ENCODE data around the gene SERP1. TPM values are rescaled to one million over a fixed set of nuclear protein-coding genes. Genes with fewer than 3 reads are reported as not detected.

SERP1 gene
- total RNA-seq, 2 donors from 2014 or later = 212 to 239 TPM

- DNase-seq (ENCODE audit: low spot score) (no peak), ATAC-seq (ENCODE audit: insufficient number of reproducible peaks, low FRiP score, low read depth) (no peak)
- Histone ChIP-seq H3K4me3 (peak overlapping the region; percentile 98), H3K27me3 (replicated peaks; ENCODE audit: insufficient read depth) (no peaks in the 10 kb centered on the region), H3K27ac (peak overlapping the region in 1 of 2 donors; percentile 100), H3K4me1 (ENCODE audit: control insufficient read depth in 1 of 2, low read depth in 2 of 2) (peaks cover 37 to 46% of the 10 kb centered on the region in 2 donors), H3K36me3 (peaks cover 8% of the 10 kb centered on the region), H3K9me3 (no peaks in the 10 kb centered on the region)
- TF ChIP-seq CTCF (IDR thresholded peaks at IDR 0.05) = no peak
Observed at GRCh38 chr3:150544726-150545125, 1.6 kb downstream of the SERP1 start.

GRCh38 chr3:150544041-150544440 is 2.3 kb downstream of the SERP1 start:
- H3K36me3 ChIP-seq = peaks cover 8% of the 10 kb centered on the region
- no peak for TF ChIP-seq CTCF (IDR thresholded peaks at IDR 0.05)
- H3K27me3 ChIP-seq (replicated peaks; ENCODE audit: insufficient read depth) = no peaks in the 10 kb centered on the region
- H3K4me3 ChIP-seq = peak overlapping the region; percentile 98
- H3K9me3 ChIP-seq = no peaks in the 10 kb centered on the region
- no peak for DNase-seq (ENCODE audit: low spot score)
- H3K27ac ChIP-seq = peak overlapping the region in 1 of 2 donors; percentile 100
- H3K4me1 ChIP-seq (ENCODE audit: control insufficient read depth in 1 of 2, low read depth in 2 of 2) = peaks cover 37 to 46% of the 10 kb centered on the region in 2 donors
- no peak for ATAC-seq (ENCODE audit: insufficient number of reproducible peaks, low FRiP score, low read depth)

GRCh38 chr3:150543531-150543930 is 2.8 kb downstream of the SERP1 start:
- DNase-seq (ENCODE audit: low spot score) = no peak
- Histone ChIP-seq H3K9me3 (no peaks in the 10 kb centered on the region), H3K27ac (peak overlapping the region in 1 of 2 donors; percentile 100), H3K4me1 (ENCODE audit: control insufficient read depth in 1 of 2, low read depth in 2 of 2) (peaks cover 37 to 46% of the 10 kb centered on the region in 2 donors), H3K27me3 (replicated peaks; ENCODE audit: insufficient read depth) (no peaks in the 10 kb centered on the region), H3K4me3 (no peak overlapping the region), H3K36me3 (peaks cover 8% of the 10 kb centered on the region)
- no peak for TF ChIP-seq CTCF (IDR thresholded peaks at IDR 0.05)
- ATAC-seq (ENCODE audit: insufficient number of reproducible peaks, low FRiP score, low read depth) = no peak

- Histone ChIP-seq H3K36me3 (peaks cover 8% of the 10 kb centered on the region), H3K4me3 (no peak overlapping the region), H3K27ac (no peak overlapping the region), H3K9me3 (no peaks in the 10 kb centered on the region), H3K27me3 (replicated peaks; ENCODE audit: insufficient read depth) (no peaks in the 10 kb centered on the region), H3K4me1 (ENCODE audit: control insufficient read depth in 1 of 2, low read depth in 2 of 2) (peaks cover 34 to 43% of the 10 kb centered on the region in 2 donors)
- ATAC-seq (ENCODE audit: insufficient number of reproducible peaks, low FRiP score, low read depth) (no peak), DNase-seq (ENCODE audit: low spot score) (no peak)
- no peak for TF ChIP-seq CTCF (IDR thresholded peaks at IDR 0.05)
Observed at GRCh38 chr3:150543128-150543527, 3.2 kb downstream of the SERP1 start.

- peaks cover 25 to 32% of the 10 kb centered on the region in 2 donors for H3K4me1 ChIP-seq (ENCODE audit: control insufficient read depth in 1 of 2, low read depth in 2 of 2)
- no peak for TF ChIP-seq CTCF (IDR thresholded peaks at IDR 0.05)
- ATAC-seq (ENCODE audit: insufficient number of reproducible peaks, low FRiP score, low read depth) (no peak), DNase-seq (ENCODE audit: low spot score) (no peak)
- peak overlapping the region in 1 of 2 donors; percentile 5 for H3K27ac ChIP-seq
- H3K9me3 ChIP-seq = no peaks in the 10 kb centered on the region
- no peak overlapping the region for H3K4me3 ChIP-seq
- no peaks in the 10 kb centered on the region for H3K27me3 ChIP-seq (replicated peaks; ENCODE audit: insufficient read depth)
- H3K36me3 ChIP-seq = peaks cover 8% of the 10 kb centered on the region
Observed at GRCh38 chr3:150540991-150541390, 5.3 kb downstream of the SERP1 start.

Data from thoracic aorta (tissue), 2 donors.